GM12878 (cell line): Measurements from ENCODE around the gene RPL10.

Experiments used
- CTCF ChIP-seq, 3 experiments: IDR thresholded peaks in 2 of 3; conservative IDR thresholded peaks in 1 of 3; 2 replicates each; pipeline ENCODE4 v1.5.1; 2011; ENCODE audit warnings: low read depth in 3 of 3, low read length in 3 of 3, mild to moderate bottlenecking in 3 of 3, control low read depth in 2 of 3, moderate library complexity in 2 of 3, inconsistent platforms in 1 of 3, mixed read lengths in 1 of 3; ENCODE audit not compliant: control insufficient read depth in 2 of 3, insufficient read depth in 1 of 3; ENCODE audit errors: extremely low read depth in 1 of 3
- EZH2 ChIP-seq: IDR thresholded peaks from 2 replicates; pipeline ENCODE4 v1.6.1; 2012; ENCODE audit warnings: low read depth, mild to moderate bottlenecking, control low read depth, inconsistent platforms, low read length, borderline replicate concordance; ENCODE audit not compliant: control insufficient read depth
- KDM1A ChIP-seq: fragments of 200-600 bp; sonication (generic); IDR thresholded peaks from 2 replicates; pipeline ENCODE4 v1.6.1; 2016; ENCODE audit warnings: borderline replicate concordance
- NRF1 ChIP-seq: conservative IDR thresholded peaks from 2 replicates; pipeline ENCODE4 v1.6.1; 2011; ENCODE audit warnings: mild to moderate bottlenecking, low read depth, low read length, improper control_type of control experiment
- PAX5 ChIP-seq: IDR thresholded peaks from 2 replicates; pipeline ENCODE4 v1.6.1; 2011; ENCODE audit warnings: low read depth, low read length, borderline replicate concordance
- SIN3A ChIP-seq: IDR thresholded peaks from 2 replicates; pipeline ENCODE4 v1.6.1; 2012; ENCODE audit warnings: low read depth, low read length, improper control_type of control experiment
- SMC3 ChIP-seq: IDR thresholded peaks from 2 replicates; pipeline ENCODE4 v1.6.1; 2011; ENCODE audit warnings: low read length, improper control_type of control experiment, borderline replicate concordance
- TBL1XR1 ChIP-seq: IDR thresholded peaks from 2 replicates; pipeline ENCODE4 v1.6.1; 2012; ENCODE audit warnings: low read depth, low read length, improper control_type of control experiment
- ZZZ3 ChIP-seq: IDR thresholded peaks from 2 replicates; pipeline ENCODE4 v1.6.1; 2011; ENCODE audit warnings: low read depth; ENCODE audit not compliant: control insufficient read depth, insufficient read length

- TF ChIP-seq CTCF (IDR thresholded peaks at IDR 0.05 in 2 of 3, conservative IDR thresholded peaks at IDR 0.05 in 1 of 3; ENCODE audit: control insufficient read depth in 2 of 3, extremely low read depth in 1 of 3, insufficient read depth in 1 of 3, low read depth in 3 of 3, low read length in 3 of 3): no peak
- no peak for TF ChIP-seq NRF1
- TF ChIP-seq KDM1A: no peak
- TF ChIP-seq ZZZ3: no peak
- TF ChIP-seq EZH2: no peak
- TF ChIP-seq SMC3: no peak
- no peak for TF ChIP-seq PAX5
- no peak for TF ChIP-seq SIN3A
- no peak for TF ChIP-seq TBL1XR1
Observed at GRCh38 chrX:154448484-154448883, 50.3 kb downstream of the RPL10 start.
